Hepatic stellate cell (primary cell): ENCODE measurements around the gene PER2.
"Not testable (repeated sequence)": the region's sequence is repeated elsewhere in the genome, so short reads cannot be mapped to it uniquely, and the experiment has no call there.

Experiments used
- DNase-seq: peaks from one replicate; pipeline ENCODE4 v3.0.0; 2011; ENCODE audit warnings: low spot score

The PER2 gene

GRCh38 chr2:238288650-238289573 is 502 bp upstream of the PER2 start:
- peak; percentile 97 for DNase-seq

GRCh38 chr2:238286987-238287736 is 1.2 kb downstream of the PER2 start:
- DNase-seq = no peak

GRCh38 chr2:238286551-238286950 is 1.9 kb downstream of the PER2 start:
- peak; percentile 80 for DNase-seq

- no peak for DNase-seq
These were observed 2.3 kb downstream of the PER2 start for GRCh38 chr2:238286095-238286494.

- DNase-seq = peak; percentile 92
These were observed 2.7 kb downstream of the PER2 start for GRCh38 chr2:238285653-238286082.

GRCh38 chr2:238284802-238285515 is 3.5 kb downstream of the PER2 start:
- DNase-seq = no peak

- no peak for DNase-seq
These were observed 5.3 kb downstream of the PER2 start for GRCh38 chr2:238282861-238283738.

GRCh38 chr2:238281826-238282480 is 6.5 kb downstream of the PER2 start:
- no peak for DNase-seq

GRCh38 chr2:238280083-238280825 is 8.2 kb downstream of the PER2 start:
- no peak for DNase-seq

- DNase-seq = no peak
These were observed 9.1 kb downstream of the PER2 start for GRCh38 chr2:238279324-238279682.

GRCh38 chr2:238278626-238279323 is 9.6 kb downstream of the PER2 start:
- DNase-seq = no peak

- no peak for DNase-seq
These were observed 10.7 kb downstream of the PER2 start for GRCh38 chr2:238277695-238278094.

GRCh38 chr2:238274152-238274865 is 14.1 kb downstream of the PER2 start:
- DNase-seq = no peak

- DNase-seq = not testable (repeated sequence)
These were observed 15.0 kb downstream of the PER2 start for GRCh38 chr2:238273433-238273832.

- DNase-seq = no peak
These were observed 16.3 kb downstream of the PER2 start for GRCh38 chr2:238272156-238272555.

- DNase-seq = not testable (repeated sequence)
These were observed 16.7 kb downstream of the PER2 start for GRCh38 chr2:238271686-238272085.

- no peak for DNase-seq
These were observed 17.3 kb downstream of the PER2 start for GRCh38 chr2:238271061-238271554.

GRCh38 chr2:238270606-238271005 is 17.8 kb downstream of the PER2 start:
- no peak for DNase-seq

GRCh38 chr2:238269741-238270140 is 18.7 kb downstream of the PER2 start:
- DNase-seq = no peak
